GM20000 (cell line): ENCODE results near the gene SLC12A7.
A peak's percentile ranks its signal among the peaks of the same experiment; 100 is the strongest.

Experiments
- DNase-seq: peaks from one replicate; pipeline ENCODE4 v3.0.0; 2012; ENCODE audit warnings: low spot score
- TF ChIP-seq, protein P1 (sequence below): IDR thresholded peaks from 2 replicates; pipeline ENCODE4 v1.5.1; 2012; ENCODE audit warnings: mild to moderate bottlenecking, control low read depth; ENCODE audit errors: extremely low read depth, missing control alignments

Gene SLC12A7

DNA sequence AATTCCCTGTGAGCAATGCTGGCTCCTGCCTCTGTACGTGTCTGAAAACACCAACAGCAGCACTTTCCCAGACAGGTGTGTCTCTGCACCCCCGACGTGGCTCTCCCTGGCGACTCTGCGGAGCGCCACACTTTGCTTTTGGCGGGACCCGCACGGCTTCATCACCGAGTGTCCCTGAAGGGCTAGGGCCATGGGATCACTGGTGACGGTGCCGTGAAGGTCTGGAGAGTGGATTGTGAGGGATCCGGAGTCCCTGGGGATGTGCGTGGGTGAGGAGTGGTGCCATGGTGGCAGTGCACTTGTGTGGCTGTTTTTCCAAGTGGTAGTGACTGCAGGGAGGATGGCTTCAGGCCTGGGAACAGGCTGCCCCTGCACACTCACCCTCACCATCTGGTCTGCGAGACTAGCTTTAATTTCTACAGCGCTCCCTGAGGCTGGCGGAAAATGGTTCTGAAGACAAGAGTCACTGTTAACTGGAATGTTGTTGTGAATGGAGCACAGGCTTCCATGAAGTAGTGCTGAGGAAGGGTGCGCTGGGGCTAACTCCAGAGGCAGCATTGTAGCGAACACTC, 100.0 kb downstream of the SLC12A7 start:
- TF ChIP-seq, protein P1, sequence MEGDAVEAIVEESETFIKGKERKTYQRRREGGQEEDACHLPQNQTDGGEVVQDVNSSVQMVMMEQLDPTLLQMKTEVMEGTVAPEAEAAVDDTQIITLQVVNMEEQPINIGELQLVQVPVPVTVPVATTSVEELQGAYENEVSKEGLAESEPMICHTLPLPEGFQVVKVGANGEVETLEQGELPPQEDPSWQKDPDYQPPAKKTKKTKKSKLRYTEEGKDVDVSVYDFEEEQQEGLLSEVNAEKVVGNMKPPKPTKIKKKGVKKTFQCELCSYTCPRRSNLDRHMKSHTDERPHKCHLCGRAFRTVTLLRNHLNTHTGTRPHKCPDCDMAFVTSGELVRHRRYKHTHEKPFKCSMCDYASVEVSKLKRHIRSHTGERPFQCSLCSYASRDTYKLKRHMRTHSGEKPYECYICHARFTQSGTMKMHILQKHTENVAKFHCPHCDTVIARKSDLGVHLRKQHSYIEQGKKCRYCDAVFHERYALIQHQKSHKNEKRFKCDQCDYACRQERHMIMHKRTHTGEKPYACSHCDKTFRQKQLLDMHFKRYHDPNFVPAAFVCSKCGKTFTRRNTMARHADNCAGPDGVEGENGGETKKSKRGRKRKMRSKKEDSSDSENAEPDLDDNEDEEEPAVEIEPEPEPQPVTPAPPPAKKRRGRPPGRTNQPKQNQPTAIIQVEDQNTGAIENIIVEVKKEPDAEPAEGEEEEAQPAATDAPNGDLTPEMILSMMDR: no peak
- no peak for DNase-seq

DNA sequence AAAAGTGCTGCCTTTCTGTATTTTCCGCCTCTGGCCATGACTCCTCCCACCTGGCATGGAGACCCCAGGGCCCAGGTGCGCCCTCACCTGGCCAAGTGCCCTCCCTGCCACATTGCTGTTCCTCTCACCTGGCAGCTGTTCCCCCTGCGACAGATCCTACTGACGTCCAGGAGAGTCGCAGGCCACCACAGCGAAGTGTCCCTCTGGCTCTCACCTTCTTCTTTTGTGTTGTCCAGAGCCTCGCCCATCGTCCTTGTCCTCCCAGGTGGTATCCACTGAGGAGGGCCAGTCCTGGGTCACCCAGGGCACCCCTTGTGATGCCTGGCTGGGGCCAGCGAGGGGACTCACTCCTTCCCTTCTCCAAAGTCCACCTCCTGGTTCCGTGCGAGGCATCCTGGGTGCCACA, 100.6 kb downstream of the SLC12A7 start:
- DNase-seq: peak; percentile 84

DNA sequence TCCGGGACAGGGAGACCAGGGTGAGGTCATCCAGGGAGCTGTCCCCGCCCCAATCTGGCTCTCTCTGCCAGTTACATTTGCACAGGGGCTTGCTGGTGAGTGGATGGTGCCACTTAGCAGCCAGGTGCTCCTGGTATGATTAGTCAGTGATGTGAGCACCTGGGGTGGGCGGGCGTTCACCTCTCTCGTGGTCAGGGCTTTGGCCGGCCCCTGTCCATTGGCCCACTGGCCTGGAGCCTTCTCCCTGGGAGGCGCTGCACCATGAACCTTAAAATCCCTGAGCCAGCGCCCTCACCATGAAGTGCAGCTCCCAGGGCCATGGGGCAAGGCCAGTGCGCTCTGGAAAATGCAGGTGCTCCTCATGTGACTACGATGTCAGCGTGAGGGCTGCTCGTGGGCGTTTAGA, 101.2 kb downstream of the SLC12A7 start:
- no peak for DNase-seq
- TF ChIP-seq, protein P1: no peak

More for the DNA sequence above, 100.6 kb downstream of the SLC12A7 start:
- TF ChIP-seq, protein P1: peak; percentile 23

DNA sequence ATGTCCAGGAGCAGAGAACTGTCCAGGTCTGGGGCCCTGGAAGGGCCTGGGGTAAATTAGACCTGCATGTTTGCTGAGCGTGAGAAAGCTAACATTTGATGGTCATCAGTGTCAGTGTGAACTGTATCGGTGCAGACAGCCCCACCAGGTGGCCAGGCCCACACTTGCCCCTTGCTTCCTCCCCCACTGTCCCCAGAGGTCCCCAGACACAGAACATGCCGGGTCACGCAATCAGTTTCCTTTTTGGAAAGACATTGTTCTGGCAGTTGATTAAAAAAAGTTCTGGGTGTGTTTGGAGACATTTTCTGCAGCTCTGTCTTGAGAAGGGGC, 101.7 kb downstream of the SLC12A7 start:
- TF ChIP-seq, protein P1: no peak
- no peak for DNase-seq

DNA sequence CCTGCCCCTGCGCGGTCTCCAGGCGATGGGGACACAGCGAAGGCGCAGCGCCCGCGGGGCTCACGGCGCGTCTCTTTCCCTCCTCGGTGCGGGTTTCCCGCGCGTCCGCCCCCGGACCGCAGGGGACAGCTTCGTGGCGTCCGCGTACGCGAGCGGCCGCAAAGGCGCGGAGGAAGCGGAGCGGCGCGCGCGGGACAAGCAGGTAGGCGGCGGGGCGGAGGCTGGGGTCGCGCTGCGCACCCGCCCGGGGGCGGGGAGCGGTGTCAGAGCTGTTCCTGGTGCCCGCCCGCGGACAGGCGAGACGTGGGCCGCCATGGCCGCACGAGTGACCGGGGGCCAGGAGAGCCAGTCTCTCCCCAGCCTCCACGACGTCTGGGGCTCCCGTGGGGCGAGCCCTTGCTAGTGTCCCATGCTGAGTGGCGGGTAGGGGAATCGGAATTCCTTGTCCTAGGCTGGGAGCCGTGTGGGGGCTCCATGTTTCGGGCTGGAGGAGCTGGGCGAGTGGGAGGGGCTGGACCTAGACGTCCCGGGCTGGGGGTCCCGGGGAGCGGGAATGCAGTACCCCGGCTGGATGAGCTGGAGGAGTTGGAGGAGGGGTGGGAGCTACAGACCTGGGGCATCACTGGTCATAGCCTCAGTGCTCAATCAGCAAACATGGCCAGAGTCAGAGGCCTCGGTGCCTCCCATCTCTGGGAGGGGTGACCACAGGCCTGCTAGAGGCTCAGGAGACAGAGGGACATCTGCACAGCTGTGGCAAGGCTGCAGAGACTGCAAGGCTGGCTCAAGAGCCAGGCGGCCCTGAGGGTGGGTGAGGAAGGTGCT, 102.3 kb downstream of the SLC12A7 start:
- TF ChIP-seq, protein P1: no peak
- no peak for DNase-seq

DNA sequence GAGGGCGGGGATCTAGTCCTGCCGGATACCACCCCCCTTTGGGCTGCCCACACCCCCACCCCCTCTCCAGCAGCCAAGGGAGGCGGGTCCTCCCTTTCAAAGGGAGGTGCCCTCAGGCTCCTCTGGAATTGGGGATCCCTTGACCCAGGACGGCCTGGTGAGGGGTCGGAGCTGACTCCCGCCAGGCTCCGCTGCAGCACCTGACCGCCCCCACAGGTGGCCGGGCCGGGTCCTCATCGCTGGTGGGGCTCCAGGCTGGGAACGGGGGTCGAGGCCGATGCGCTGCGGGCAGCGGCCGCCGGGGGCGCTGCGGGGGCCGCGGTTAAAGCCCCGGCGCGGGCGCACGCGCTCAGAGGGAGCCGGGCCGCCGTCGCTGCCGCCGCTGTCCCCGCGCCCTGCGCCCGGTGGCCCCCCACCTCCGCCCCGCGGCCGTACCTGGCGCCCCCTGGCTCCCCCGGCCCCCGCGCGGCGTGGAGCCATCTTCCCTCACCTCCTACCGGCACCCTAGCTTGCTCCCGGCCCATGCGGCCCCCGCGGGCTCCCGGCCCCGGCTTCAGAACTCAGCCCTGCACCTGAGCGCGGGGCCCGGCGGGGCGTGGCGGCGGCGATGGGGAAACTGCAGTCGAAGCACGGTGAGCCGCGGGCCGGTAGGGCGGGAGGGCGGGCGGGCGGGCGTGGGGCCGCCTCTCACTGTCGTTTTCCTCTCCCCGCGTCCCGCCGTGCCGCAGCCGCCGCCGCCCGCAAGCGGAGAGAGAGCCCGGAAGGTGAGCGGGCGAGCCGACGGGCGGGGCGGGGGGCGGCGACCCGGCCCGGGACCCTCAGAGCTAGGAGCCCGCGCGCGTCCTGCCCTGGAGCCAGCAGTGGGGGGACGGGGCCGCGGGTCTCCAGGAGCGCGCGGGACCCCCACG, 103.2 kb downstream of the SLC12A7 start, which contains the start of gene NKD2:
NKD2 (plus strand) TSS at position 352 of the 908 bp plus-strand sequence; CDS start at position 608, 256 bp downstream.
- DNase-seq: peak; percentile 90
- TF ChIP-seq, protein P1: peak; percentile 48
